NCI-H2227 (cell line): ENCODE data around the gene NOVA1.
"Not testable (repeated sequence)": the region's sequence is repeated elsewhere in the genome, so short reads cannot be mapped to it uniquely, and the experiment has no call there.

Experiments used
- DNase-seq: peaks from one replicate; lab custom pipeline; 2025; ENCODE audit not compliant: unreplicated experiment; lab: John Stamatoyannopoulos, UW

The NOVA1 gene

GRCh38 chr14:26597589-26598080 lies at the start of gene NOVA1:
Gene NOVA1, minus strand, starts transcription at chr14:26598033. Its CDS starts 597 bp downstream, at chr14:26597436.
- no peak for DNase-seq

DNA sequence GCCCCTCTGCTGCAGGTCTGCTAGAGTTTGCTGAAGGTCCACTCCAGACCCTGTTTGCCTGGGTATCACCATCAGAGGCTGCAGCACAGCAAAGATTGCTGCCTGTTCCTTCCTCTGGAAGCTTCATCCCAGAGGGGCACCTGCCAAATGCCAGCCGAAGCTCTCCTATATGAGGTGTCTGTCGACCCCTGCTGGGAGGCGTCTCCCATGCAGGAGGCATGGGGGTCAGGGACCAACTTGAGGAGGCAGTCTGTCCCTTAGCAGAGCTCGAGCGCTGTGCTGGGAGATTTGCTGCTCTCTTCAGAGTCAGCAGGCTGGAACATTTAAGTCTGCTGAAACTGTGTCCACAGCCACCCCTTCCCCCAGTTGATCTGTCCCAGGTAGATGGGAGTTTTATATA lies 47.2 kb upstream of the NOVA1 start:
- DNase-seq = not testable (repeated sequence)

- DNase-seq = no peak
These were observed 38.7 kb upstream of the NOVA1 start for GRCh38 chr14:26636561-26636960.

DNA sequence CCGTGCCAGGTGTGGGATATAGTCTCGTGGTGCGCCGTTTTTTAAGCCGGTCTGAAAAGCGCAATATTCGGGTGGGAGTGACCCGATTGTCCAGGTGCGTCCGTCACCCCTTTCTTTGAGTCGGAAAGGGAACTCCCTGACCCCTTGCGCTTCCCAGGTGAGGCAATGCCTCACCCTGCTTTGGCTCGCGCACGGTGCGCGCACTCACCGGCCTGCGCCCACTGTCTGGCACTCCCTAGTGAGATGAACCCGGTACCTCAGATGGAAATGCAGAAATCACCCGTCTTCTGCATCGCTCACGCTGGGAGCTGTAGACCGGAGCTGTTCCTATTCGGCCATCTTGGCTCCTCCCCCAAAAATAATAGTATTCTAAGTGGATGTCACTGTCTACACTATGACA lies 37.1 kb upstream of the NOVA1 start:
- DNase-seq = not testable (repeated sequence)

DNA sequence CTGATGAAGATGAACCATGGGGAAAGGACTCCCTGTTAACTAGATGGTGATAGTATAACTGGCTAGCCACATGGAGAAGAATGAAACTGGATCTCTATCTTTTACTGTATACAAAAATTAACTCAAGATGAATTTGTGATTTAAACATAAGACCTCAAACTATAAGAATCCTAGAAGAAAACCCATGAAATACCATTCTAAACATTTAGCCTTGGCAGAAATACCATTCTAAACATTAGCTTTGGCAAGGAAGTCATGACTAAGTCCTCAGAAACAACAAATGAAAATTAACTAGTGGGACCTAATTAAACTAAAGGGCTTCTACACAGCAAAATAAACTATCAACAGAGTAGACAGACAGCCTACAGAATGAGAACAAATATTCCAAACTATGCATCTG lies 28.4 kb upstream of the NOVA1 start:
- DNase-seq = no peak

GRCh38 chr14:26622611-26623010 lies 24.8 kb upstream of the NOVA1 start:
- DNase-seq = no peak

DNA sequence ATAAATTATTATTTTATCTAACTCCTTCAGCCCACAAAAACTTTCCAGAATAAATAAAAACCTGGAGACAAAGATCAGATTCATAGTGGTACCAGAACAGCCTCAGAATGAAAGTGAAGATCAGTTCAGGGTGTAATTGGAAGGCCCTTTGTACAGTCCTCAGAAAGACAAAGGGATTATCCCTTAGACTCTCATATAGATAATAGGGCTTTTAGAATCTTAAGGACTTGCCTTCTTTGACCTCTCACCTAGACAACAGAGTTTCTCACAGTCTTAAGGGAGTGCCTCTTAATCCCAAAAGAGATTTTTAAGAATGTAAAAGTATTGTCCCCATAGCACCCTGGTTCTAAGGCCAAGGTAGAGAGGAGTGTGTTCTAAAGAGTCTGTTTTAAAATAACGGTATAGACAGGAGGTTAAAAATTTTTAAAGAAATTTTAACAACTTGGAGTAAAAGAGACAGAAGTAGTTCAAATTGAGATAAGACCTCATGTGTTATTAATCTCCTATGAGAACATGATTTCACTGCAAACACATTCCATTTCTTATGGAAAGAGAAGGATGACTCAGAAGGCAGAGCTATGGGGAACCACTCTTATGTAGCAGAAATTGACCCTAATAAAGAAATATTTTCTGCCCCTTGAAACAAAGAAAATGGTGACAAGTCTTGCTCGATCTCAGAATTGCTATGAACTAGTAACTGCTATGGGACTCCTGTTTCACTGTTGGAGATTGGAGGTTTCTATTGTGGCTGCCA lies 24.2 kb upstream of the NOVA1 start:
- no peak for DNase-seq

GRCh38 chr14:26621364-26621763 lies 23.5 kb upstream of the NOVA1 start:
- no peak for DNase-seq

DNA sequence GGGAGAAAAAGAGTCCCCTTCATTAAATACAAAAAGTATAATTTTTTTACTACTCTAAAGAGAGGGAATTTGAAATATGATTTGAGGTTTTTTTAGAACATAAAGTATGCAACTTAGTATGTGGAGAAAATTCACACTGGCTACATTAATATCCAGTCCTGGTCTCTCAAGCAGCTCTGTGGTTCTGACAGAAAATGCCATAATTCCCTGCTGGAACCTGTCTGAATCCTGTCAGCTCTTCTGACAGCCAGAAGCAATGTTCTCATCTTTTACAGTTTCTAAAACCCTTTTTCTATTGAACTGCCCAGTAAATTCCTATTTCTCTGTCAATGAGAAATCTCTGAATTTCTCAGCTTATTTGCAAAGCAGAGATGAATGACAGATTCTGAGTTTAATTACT lies 13.4 kb upstream of the NOVA1 start:
- DNase-seq = no peak

DNA sequence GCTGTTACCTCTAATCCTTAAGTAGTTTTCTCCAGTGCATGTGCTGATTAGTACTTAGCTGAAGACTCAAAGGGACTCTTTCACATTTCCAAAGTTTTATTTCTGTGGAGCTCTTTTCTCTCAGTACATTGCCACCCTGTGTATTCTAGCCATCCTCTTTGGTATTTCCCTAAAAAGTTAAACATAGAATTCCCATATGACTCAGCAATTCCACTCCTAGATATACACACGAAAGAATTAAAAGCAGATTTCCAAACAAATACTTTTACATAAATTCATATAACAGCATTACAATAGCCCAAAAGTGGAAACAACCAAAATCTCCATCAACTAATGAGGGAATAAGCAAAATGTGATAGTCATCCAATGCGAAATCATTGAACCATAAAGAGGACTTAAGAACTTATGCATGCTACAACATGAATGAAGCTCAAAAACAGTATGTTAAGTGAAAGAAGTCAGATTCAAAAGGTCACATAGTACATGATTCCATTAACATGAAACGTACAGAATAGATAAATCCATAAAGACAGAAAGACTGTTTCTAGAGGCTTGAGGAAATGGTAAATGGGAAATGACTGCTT lies 9.0 kb upstream of the NOVA1 start:
- DNase-seq = no peak

GRCh38 chr14:26605602-26606001 lies 7.8 kb upstream of the NOVA1 start:
- DNase-seq = no peak

- no peak for DNase-seq
These were observed 5.1 kb upstream of the NOVA1 start for GRCh38 chr14:26602902-26603301.

DNA sequence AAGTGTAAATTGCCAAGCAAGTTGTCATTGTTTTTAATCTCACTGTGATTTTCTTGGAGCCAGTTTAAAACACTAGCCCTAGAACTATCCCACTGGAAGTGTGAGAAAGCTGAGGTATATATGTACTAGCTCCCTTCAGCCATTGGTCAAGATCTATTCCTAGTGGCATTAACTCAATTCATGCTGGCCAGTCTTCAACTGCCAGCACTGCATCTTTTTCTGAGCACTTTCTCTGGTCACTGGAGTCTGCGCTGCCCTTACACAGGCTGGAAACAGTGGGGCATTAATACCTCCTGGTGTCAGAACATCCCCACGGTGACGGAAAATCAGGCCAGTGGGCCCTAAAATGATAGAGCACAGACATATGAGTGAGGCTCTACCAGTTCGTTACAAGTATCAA lies 4.0 kb upstream of the NOVA1 start:
- no peak for DNase-seq

- DNase-seq = no peak
These were observed 1.5 kb upstream of the NOVA1 start for GRCh38 chr14:26599291-26599690.

DNA sequence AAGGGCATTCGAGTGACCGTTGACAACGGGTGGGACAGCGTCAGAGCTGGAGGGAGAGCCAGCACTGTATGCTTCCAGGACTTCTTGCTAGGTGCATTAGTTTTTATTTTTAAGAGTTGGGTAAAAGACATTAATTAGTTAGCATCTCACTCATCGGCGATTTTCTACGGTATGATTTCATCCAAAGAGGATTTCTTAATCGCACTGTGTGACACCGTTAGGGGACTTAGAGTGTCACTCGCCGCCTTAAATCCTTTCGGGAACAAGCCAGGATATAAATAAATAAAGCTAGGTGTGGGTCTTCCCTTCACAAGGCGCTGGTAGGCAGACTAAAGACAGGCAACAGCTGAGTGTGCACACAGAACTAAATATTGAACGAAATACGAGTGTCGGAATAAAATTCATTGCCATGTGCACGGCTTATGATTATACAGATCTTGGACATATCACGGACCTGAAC lies 869 bp upstream of the NOVA1 start:
- DNase-seq = peak; percentile 57

- peak; percentile 99 for DNase-seq
These were observed 343 bp upstream of the NOVA1 start for GRCh38 chr14:26598081-26598671.

- peak; percentile 59 for DNase-seq
These were observed 703 bp downstream of the NOVA1 start for GRCh38 chr14:26597071-26597588.

DNA sequence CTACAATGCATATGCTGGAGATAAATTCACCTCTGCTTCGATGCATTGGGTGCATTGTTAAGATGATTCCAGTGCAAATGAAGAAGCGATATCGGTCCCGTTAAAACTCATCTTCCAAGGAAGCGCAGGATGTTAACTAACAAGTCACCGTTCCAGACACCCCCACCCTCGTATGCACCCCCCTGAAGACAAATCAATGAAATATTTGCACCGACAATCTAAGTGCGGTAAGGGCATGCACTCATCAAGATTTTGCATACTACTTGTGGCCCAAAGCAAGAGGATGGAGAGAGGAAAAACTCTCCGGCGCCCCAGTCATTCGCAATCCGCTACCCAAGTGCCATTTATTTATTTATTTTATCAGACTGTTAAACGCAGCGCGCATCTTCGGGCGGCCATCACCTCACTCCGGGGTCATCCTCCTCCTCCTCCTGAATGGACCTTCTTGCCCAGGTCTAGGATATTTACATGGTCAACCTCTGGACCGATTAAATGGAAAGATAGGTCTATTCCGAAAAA lies 1.2 kb downstream of the NOVA1 start:
- DNase-seq = peak; percentile 52

GRCh38 chr14:26595926-26596542 lies 1.8 kb downstream of the NOVA1 start:
- DNase-seq = no peak

DNA sequence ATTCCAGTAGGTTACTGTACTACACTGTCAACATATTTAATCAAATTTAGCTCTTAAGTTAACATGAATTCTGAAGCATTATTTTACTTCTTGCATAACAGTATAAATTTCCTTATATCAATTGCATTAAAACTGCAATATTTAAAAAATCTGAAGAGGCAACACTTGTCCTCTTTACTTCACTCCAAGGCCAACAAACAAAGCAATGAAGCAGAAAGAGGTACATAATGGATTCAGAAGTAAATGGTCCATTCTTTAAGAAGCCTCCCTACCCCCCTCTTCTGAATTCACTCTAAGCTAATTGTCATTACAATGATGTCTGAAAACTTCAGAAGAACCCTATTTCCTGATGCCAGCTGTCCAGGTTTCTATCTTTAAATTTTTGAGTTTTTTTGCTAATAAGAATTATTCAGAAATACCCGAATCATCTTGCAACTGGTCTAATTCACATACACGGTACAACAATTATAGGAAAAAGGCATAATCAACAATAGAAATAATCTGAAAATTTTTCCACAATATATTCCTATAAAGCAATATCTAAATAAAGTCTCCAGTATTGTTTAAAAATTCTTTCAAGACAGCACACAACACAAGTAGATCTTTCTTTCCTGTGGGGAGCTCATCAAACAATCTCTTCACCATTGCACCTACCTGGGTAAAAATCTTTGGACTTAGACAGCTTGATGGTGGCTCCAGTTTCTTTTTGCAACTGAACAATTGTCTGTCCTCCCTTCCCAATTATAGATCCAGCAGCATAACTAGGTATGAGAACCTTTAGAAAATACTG lies 2.9 kb downstream of the NOVA1 start:
- DNase-seq = no peak
